Amniotic stem cell (primary cell): ENCODE results near the gene E2F8.

Source experiments
- DNase-seq: peaks from one replicate; lab custom pipeline; 2025; lab: John Stamatoyannopoulos, UW

E2F8 gene

GRCh38 chr11:19252394-19253152 lies 11.8 kb upstream of the E2F8 start:
- no peak for DNase-seq

DNA sequence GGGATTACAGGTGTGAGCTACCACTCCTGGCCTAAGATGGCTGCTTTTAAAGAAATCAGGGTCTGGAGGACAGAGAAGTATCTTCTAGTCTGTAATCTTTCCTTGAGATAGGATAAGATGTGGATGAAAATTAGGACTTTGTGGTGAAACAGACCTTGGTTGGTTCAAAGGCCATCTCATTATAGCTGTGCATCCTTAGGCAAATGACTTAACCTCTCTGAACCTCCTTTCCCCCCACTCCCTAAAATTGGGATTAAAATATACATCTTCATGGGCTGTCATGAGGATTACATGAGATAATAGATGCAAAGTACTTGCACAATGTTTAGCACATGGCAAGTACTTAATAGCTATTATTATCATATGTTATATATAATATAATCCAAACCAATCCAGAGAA lies 10.8 kb upstream of the E2F8 start:
- DNase-seq, result no peak

- DNase-seq, result no peak
Observed at GRCh38 chr11:19246816-19247215, 6.1 kb upstream of the E2F8 start.

GRCh38 chr11:19245351-19245750 lies 4.6 kb upstream of the E2F8 start:
- no peak for DNase-seq

DNA sequence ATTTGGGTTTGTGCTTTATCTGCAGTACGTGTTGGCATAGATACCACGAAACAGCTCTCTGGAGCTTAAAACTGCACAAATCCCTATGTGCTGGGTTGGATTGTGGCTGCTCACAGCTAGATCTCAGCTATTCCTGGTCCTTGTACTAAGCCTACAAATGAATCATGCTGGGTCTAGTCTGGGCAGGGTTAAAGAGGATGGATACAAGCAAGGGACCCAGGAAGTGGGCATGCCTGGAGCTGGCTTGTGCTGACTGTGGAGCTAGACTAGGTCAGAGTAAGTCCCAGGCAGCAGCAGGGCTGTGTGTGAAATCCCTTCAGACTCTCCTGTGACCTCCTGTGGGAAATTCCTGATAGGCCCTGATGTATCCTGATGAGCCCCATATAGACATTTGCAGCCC lies 3.9 kb upstream of the E2F8 start:
- no peak for DNase-seq

GRCh38 chr11:19244084-19244483 lies 3.3 kb upstream of the E2F8 start:
- DNase-seq, result no peak

GRCh38 chr11:19243613-19244012 lies 2.9 kb upstream of the E2F8 start:
- DNase-seq, result no peak

GRCh38 chr11:19243143-19243542 lies 2.4 kb upstream of the E2F8 start:
- DNase-seq, result no peak

- no peak for DNase-seq
Observed at GRCh38 chr11:19242179-19242932, 1.6 kb upstream of the E2F8 start.

GRCh38 chr11:19241260-19242178 lies 774 bp upstream of the E2F8 start:
- no peak for DNase-seq

DNA sequence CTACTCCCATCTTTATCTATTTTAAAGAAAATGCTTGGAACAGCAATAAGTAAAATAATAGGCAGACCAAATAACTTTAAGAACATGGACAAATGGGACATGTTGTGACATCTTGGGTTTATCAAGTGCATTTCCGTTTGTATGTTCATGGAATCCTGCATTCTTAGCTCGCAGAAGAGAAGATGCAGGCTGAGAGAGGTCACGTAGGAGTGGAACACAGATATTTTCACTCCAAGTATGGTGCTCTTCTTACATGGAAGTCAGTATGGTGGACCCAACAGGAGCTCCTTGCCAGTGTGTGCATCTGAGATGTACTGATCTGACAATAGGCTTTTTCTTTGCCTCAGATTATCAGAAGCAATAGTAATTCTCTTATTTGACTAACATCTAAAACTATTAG lies 1.7 kb downstream of the E2F8 start:
- no peak for DNase-seq

DNA sequence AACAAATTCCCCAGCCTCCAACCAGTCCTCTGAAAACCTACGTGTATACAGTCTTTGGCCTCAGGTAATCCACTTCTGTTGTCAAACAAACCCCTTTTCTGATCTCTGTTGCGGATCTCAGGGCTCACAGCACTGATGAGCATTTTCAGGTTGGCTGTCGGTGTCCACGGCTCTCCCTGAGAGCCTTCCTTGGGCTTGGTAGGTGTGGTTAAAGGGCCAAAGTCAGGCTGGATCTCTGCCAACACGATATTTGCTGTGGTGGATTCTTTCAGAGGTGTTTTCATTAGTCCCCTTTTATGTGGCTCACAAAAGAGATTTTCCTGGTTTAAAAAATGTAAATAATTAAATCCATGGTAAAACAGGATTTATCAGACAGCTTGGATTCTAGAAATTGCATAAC lies 2.9 kb downstream of the E2F8 start:
- DNase-seq, result no peak

DNA sequence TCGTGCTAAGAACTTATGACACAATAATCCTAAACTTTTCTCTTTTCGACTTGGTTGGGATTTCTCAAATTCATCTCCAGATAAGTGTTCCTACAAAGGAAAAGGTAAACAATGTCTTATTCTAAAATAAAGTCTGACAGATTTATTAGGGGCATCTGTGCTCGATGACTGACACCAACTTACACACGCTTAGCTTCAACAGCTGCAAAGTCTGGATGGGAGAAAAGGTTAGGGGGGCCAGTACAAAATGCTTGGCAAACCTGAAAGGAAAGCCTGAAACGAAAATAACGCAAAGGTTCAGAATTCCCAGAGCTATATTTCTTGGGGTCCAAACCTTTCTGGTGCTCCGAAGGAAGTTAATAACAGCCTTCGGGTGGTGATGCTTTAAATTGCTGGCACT lies 3.4 kb downstream of the E2F8 start:
- DNase-seq, result no peak

- no peak for DNase-seq
Observed at GRCh38 chr11:19234231-19234817, 6.4 kb downstream of the E2F8 start.

- DNase-seq, result peak; percentile 21
Observed at GRCh38 chr11:19232910-19233503, 7.7 kb downstream of the E2F8 start.

- DNase-seq, result no peak
Observed at GRCh38 chr11:19229671-19230070, 11.1 kb downstream of the E2F8 start.

DNA sequence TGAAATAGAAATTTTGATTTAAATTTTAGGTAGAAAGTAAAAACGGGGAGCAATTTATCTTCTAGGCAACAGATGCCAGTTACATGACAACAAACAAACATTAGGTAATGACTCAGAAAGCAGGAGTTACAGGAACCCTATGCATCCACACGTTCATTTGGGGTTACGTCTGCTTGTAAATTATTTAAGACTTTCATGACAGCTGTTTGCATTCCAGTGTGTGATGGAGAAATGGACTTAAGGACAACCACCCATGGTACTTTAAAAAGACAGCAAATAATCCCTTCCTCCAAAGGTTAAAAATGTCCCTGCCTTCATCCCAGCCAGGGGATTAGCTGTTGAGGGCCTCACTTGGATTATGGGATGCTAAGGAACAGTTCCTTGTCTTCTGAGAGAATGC lies 11.8 kb downstream of the E2F8 start:
- no peak for DNase-seq

DNA sequence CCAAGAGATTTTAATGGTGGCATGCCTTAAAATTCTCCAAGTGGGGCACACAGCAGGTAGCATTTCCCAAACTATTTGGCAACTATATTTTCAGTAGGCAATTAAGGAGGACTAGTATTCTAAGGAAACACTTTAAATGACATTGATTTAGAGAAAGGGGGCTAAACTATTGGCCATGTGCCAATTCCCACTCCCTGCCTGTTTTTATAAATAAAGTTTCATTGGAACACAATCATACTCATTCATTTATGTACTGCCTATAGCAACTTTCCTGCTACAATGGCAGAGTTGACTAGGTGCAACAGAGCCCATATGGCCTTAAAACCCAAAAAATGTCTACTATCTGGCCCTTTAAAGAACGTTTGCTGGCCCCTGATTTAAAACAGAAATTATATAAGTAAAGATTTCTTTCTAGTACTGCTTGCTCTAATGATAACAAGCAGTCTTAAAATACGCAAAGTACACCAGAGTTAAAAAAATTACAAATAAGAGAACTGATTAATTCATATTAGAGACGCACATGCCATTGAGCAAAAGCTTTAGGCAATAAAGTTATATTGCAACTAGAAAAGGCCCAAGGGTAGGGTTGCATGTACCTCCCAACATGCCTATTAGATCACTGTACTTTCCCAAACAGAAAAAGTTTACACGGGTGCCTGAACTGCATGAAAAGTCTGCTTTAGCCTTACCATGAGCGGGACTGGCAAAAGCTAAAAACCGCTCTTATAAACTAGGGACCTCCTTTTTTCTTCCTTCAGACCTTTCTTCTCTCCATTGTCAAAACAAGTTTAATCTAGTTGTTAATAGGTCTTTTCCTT lies 14.2 kb downstream of the E2F8 start:
- no peak for DNase-seq

DNA sequence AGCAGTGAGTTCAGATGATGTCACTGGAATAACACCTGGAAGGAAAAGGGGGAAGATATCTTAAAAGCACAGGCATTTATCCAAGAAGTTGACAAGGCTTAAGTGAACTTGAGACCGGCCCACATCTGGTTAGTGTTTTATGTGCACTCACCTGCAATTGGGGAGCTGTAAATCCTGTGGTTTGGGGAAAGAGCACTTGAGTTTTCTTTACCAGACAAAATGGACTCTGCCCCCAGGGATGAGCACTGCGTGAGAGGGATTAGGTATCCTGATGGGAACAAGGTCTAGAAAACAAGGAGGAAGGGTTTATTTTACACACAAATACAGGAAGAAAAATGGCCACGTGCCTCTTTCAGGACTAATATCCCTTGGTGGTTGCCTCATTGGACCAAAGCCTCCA lies 15.2 kb downstream of the E2F8 start:
- no peak for DNase-seq

DNA sequence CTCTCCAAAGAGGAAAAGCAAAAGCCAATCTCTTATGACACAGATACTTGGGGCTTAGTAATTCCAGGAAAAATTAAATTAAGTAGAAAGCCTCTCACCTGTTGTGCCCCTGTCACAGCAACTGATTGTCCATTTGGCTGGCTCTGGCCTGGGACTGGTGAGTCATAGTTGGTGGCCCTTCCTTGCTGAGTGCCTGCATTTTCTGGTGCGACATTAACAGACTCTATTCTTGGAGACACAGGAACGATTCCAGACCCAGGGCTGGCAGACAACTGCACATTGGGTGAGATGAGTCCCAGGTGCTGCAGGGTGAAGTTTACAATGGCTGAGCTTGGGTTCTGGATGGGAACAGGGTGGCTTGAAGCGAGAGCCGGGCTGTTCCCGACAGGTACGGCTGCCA lies 15.6 kb downstream of the E2F8 start:
- no peak for DNase-seq
